ENCODE results near the gene HTT. TPM values are rescaled to one million over a fixed set of nuclear protein-coding genes. Genes with fewer than 3 reads are reported as not detected.

Gene HTT
- total RNA-seq, 2 donors from 2014 or later, result 104 to 109 TPM

- Mint-ChIP-seq H3K27ac (no peak overlapping the region), H3K36me3 (ENCODE audit: low read depth) (peaks cover 63% of the 10 kb centered on the region), H3K4me1 (no peaks in the 10 kb centered on the region), H3K4me3 (no peak overlapping the region), H3K27me3 (ENCODE audit: insufficient read depth) (no peaks in the 10 kb centered on the region), H3K9me3 (no peaks in the 10 kb centered on the region)
- Histone ChIP-seq H3K27me3 (ENCODE audit: control insufficient read depth, insufficient read depth, low read length, poor library complexity, severe bottlenecking) (no peaks in the 10 kb centered on the region), H3K36me3 (ENCODE audit: control insufficient read depth, insufficient read depth, low read length) (peaks cover 87% of the 10 kb centered on the region), H3K9ac (ENCODE audit: extremely low read depth, low read length, poor library complexity, severe bottlenecking) (no peak overlapping the region), H3K4me1 (ENCODE audit: control insufficient read depth, insufficient read depth, low read length) (no peaks in the 10 kb centered on the region), H3K9me3 (ENCODE audit: control insufficient read depth, low read length) (no peaks in the 10 kb centered on the region), H3K4me3 (ENCODE audit: low read length) (no peak overlapping the region), H3K27ac (ENCODE audit: low read depth, low read length) (no peak overlapping the region)
- no peak for TF ChIP-seq CTCF (conservative IDR thresholded peaks at IDR 0.05)
- peak; percentile 22 for DNase-seq
- 96% methylated on average over 3 to 4 of the region's 4 CpGs for WGBS, 2 experiments (ENCODE audit: insufficient coverage in 1 of 2, insufficient read length in 1 of 2)
These were observed 117.7 kb downstream of the HTT start for GRCh38 chr4:3192188-3192587.

- H3K36me3 Mint-ChIP-seq (ENCODE audit: low read depth), result peaks cover 60% of the 10 kb centered on the region
- no peak overlapping the region for H3K27ac Mint-ChIP-seq
- DNase-seq, result peak; percentile 18
- H3K9me3 Mint-ChIP-seq, result no peaks in the 10 kb centered on the region
- no peak for TF ChIP-seq CTCF (conservative IDR thresholded peaks at IDR 0.05)
- Histone ChIP-seq H3K9me3 (ENCODE audit: control insufficient read depth, low read length) (no peaks in the 10 kb centered on the region), H3K27me3 (ENCODE audit: control insufficient read depth, insufficient read depth, low read length, poor library complexity, severe bottlenecking) (no peaks in the 10 kb centered on the region), H3K9ac (ENCODE audit: extremely low read depth, low read length, poor library complexity, severe bottlenecking) (no peak overlapping the region), H3K4me3 (ENCODE audit: low read length) (no peak overlapping the region), H3K27ac (ENCODE audit: low read depth, low read length) (no peak overlapping the region), H3K4me1 (ENCODE audit: control insufficient read depth, insufficient read depth, low read length) (no peaks in the 10 kb centered on the region), H3K36me3 (ENCODE audit: control insufficient read depth, insufficient read depth, low read length) (peaks cover 87% of the 10 kb centered on the region)
- H3K4me1 Mint-ChIP-seq, result no peaks in the 10 kb centered on the region
- 96 to 100% methylated on average over 6 to 12 of the region's 12 CpGs for WGBS, 2 experiments (ENCODE audit: insufficient coverage in 1 of 2, insufficient read length in 1 of 2)
- H3K4me3 Mint-ChIP-seq, result no peak overlapping the region
- H3K27me3 Mint-ChIP-seq (ENCODE audit: insufficient read depth), result no peaks in the 10 kb centered on the region
These were observed 118.3 kb downstream of the HTT start for GRCh38 chr4:3192827-3193226.

- Histone ChIP-seq H3K27ac (ENCODE audit: low read depth, low read length) (no peak overlapping the region), H3K36me3 (ENCODE audit: control insufficient read depth, insufficient read depth, low read length) (peaks cover 84% of the 10 kb centered on the region), H3K4me1 (ENCODE audit: control insufficient read depth, insufficient read depth, low read length) (no peaks in the 10 kb centered on the region), H3K9me3 (ENCODE audit: control insufficient read depth, low read length) (no peaks in the 10 kb centered on the region), H3K27me3 (ENCODE audit: control insufficient read depth, insufficient read depth, low read length, poor library complexity, severe bottlenecking) (no peaks in the 10 kb centered on the region), H3K4me3 (ENCODE audit: low read length) (no peak overlapping the region), H3K9ac (ENCODE audit: extremely low read depth, low read length, poor library complexity, severe bottlenecking) (no peak overlapping the region)
- Mint-ChIP-seq H3K4me1 (no peaks in the 10 kb centered on the region), H3K4me3 (no peak overlapping the region), H3K36me3 (ENCODE audit: low read depth) (peaks cover 55% of the 10 kb centered on the region), H3K27ac (no peak overlapping the region), H3K27me3 (ENCODE audit: insufficient read depth) (no peaks in the 10 kb centered on the region), H3K9me3 (no peaks in the 10 kb centered on the region)
- 91 to 100% methylated on average over 4 to 6 of the region's 6 CpGs for WGBS, 2 experiments (ENCODE audit: insufficient coverage in 1 of 2, insufficient read length in 1 of 2)
- peak; percentile 40 for TF ChIP-seq CTCF (conservative IDR thresholded peaks at IDR 0.05)
- DNase-seq, result peak; percentile 17
These were observed 119.2 kb downstream of the HTT start for GRCh38 chr4:3193531-3194203.
